ENCODE data around the gene ELFN1. TPM values are rescaled to one million over a fixed set of nuclear protein-coding genes. Genes with fewer than 3 reads are reported as not detected.

The ELFN1 gene
- total RNA-seq, 1 donor from 2014 or later, result 0.20 TPM

DNA sequence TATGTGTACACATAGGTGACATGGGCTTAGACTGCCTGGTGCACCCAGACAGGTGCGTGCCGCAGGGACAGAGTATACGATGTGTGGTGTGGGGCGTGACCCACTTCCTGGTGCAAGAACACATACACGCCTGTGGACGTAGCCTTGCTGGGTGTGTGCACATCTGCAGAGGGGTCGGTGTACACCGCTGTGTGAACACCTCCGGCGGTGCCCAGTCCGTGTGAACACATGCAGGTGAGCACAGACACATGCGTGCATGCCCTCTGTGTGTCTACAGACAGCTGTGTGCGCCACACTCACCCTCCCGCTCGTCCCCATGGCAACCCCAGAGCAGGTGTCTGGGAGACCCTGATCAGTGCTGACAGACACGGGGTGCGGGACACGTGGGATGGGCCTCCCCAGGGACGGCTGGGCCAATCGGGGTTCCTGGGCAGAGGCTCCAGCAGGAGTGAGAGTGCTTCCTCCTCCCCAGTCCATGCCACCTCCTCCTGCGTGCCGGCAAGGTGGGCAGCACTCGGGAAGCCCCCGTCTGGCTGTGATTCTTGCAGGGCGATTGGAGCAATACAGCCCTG is 23.4 kb downstream of the ELFN1 start:
- intact Hi-C loops (cut with micrococcal nuclease), result no loop called here

- intact Hi-C loops (cut with micrococcal nuclease), result no loop called here
Measured at GRCh38 chr7:1693991-1694524, 24.0 kb downstream of the ELFN1 start.

DNA sequence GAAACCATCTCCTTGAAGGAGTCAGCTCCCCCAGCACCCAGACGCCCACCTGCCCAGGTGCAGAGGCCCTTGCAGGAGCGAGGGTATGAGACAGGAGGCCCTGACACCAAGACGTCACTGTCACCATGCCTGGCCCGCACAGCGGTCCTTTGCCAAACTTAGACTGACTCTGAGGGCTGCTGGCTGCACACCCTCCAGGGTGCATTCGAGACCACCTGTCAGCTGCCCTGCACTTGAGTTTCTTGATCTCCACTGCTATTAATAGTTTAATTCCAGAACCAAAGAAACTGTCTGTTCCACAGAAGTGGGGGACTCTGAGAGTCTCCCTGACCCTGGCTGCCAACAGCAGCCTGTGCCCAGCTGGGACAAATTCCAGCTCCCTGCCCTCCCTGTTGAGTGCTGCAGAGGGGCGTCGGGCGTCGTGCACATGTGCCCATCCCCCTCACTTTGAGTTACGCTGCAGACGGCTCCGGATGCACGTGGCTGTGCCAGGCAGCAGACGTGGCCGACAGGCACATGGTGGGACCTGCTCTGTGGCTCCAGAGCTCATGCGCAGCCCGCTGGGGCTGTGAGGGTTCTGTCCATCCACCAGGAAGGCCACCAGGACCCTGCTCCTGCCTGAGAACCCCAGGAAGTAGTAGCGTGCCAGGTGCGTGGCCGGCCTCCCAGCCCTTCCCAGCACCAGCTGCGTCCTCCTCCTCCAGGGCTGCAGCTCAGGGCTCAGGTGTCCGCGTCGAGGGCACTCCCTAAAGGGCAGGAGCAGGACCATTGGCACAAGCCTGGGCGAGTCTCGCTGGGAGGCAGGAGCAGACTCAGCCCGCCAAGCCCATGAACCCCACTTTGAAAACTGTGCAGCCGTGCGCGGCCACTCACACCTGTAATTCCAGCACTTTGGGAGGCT is 24.8 kb downstream of the ELFN1 start:
- intact Hi-C loops (cut with micrococcal nuclease), result no loop called here

DNA sequence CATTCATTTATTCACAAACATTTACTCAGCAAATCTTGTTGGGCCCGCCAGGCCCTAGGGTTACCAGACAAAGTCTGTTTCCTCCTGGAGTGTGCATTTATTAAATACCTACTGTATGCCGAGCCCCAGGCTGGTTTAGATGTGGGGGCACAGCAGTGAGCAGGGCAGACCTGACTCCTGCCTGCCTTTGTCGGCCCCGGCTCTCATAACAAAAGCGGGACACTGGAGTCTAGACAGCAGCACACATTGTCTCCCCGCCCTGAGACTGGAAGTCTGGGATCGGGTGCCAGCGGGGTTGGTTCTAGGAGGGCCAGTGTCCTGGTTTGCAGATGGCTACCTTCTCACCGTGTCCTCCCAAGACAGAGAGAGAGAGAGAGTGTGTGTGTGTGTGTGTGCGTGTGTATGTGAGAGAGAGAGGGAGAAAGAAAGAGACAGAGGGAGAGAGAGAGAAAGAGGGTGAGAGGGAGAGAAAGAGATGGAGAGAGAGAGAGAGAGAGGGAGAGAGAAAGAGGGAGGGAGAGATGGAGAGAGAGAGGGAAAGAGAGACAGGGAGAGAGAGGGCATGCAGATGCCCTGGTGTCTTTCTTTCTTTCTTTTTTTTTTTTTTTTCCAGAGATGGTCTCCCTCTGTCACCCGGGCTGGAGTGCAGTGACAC is 25.9 kb downstream of the ELFN1 start:
- intact Hi-C loops (cut with micrococcal nuclease), result no loop called here

GRCh38 chr7:1696671-1697498 is 26.8 kb downstream of the ELFN1 start:
- intact Hi-C loops (cut with micrococcal nuclease), result no loop called here

DNA sequence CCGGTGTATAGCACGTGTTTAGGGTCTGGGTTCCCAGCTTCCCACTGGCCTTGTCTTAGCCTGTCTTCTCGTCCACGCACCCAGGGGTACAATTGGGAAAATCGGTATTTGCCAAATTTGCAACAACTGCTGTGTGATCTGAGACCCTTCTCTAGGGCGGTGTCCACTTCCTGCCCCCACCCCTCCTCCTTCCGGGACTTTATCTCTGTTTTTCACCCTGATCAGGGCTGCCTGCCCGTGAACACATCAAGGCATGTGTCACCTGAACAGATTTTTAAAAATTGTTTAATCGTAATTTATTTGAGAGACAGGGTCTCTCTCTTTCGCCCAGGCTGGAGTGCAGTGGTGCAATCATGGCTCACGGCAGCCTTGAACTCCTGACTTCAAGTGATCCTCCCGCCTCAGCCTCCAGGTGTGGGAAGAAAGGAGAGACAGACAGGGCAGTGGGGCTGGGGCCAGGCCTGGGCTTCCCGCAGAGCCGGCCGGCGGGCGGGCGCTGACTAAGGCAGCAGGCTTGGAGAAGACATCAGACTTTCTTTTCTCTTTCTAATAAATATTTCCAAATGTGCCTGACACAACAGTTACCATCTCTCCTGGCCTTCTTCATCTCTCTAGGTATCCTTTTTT is 27.5 kb downstream of the ELFN1 start:
- intact Hi-C loops (cut with micrococcal nuclease), result no loop called here

DNA sequence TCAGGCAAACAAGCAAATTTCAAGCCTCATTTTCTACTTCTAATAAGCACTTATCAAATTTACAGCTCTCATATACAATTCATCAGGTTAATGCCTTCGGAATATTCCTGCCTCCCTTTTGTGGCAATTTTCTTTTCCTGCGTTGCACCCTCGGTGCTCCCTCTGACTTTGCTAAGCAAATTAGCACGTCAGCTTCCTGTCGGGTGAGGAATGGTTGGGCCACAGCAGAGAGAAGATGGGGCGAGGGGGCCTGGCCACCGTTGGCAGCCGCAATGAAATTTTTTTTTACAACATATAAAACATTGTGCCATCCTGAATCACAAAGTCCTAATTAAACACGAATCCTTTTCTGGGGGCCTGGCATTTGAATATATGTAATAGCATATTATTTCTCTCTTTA is 28.1 kb downstream of the ELFN1 start:
- intact Hi-C loops (cut with micrococcal nuclease), result no loop called here

GRCh38 chr7:1698951-1699350 is 28.9 kb downstream of the ELFN1 start:
- intact Hi-C loops (cut with micrococcal nuclease), result no loop called here

- intact Hi-C loops (cut with micrococcal nuclease), result no loop called here
Measured at GRCh38 chr7:1700086-1700485, 30.0 kb downstream of the ELFN1 start.

GRCh38 chr7:1700536-1701333 is 30.7 kb downstream of the ELFN1 start:
- intact Hi-C loops (cut with micrococcal nuclease), result no loop called here

DNA sequence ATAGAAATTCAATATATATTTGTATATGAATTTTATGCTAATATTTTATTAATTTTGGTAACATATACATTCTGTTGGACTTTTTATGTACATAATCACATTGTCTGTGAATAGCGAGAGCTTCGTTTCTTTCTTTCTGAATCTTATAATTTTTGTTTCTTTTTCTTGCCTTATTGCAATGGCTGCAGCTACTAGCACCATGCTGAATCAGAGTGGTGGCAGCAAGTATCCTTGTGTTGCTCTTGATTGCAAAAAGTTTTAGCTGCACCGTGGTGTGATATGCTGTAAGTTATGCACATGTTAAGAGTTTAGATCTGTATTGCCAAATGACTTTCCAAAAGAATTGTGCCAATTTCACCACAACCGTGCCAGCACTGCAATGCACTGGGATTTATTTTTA is 32.6 kb downstream of the ELFN1 start:
- intact Hi-C loops (cut with micrococcal nuclease), result no loop called here

GRCh38 chr7:1703441-1703840 is 33.4 kb downstream of the ELFN1 start:
- intact Hi-C loops (cut with micrococcal nuclease), result no loop called here

DNA sequence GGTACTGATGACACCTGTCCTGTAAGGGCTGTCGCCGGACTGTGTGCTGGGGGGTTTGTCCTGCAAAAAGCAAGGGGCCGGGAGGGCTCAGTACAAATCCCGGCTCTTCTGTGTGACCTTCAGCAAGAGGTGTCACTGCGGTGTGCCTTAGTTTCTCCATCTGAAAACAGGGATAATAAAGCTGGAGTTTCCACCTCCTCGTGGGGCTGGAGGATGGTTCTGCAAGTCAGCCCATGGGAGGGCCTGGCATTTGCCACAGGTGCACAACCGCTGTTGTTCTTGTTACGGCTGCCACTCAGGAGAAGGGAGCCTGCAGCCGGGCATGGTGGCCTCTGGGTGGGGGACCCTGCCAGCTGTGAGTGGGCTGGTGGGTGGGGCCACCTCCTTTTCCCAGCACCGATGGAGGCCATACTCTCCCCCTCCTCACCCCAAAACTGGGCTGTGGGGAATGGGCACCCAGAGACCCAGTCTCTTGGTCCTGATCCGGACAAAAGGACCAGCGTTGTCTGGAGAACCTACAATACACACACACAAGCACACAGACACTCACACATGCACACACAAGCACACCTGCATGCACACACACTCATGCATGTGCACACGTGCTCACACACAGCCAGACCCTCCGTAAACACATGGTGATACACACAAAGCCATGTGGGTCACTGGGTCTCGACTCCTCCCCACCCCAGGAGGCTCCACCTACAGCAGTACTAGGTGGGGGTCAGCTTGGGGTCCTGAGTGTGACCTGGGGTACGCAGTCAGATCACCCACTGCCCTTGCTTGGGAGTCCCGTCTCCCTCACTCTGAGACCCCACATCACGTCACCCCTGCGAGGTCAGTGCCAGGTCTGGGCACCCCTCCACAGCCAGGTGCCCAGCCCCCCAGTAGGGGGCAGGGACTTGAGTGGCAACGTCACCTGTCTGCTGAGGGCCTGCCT is 34.1 kb downstream of the ELFN1 start:
- intact Hi-C loops (cut with micrococcal nuclease), result no loop called here

- intact Hi-C loops (cut with micrococcal nuclease), result no loop called here
Measured at GRCh38 chr7:1704811-1705738, 35.0 kb downstream of the ELFN1 start.

DNA sequence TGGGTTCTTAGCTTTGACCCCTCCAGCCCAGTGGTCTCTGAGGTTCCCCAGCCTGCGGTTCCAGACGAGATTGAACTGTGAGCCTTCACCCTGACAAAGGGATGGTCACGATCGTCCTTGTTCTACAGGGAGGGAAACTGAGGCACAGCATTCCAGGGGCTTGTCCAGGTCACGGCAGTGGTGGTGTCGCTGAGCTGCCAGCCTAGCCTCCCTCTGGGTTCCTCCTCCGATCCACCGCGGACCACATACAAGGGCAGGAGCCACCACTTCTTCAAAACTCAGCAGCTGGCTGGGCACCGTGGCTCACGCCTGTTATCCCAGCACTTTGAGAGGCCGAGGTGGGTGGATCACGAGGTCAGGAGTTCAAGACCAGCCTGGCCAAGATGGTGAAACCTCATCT is 35.8 kb downstream of the ELFN1 start:
- intact Hi-C loops (cut with micrococcal nuclease), result no loop called here

DNA sequence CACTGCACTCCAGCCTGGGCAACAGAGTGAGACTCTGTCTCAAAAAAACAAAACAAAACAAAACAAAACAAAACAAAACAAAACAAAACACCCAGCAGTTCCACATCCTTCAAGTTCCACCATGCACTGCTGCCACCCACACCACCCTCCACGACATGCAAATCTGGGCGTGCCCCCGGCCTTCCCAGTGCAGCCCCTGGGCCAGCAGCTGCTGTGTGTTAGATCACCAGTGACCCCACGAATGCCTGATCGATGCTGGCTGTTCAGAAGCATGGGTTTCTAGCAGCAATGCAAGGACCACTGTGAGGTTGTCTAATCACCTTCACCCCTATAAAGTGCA is 36.3 kb downstream of the ELFN1 start:
- intact Hi-C loops (cut with micrococcal nuclease), result no loop called here

GRCh38 chr7:1706721-1707613 is 36.9 kb downstream of the ELFN1 start:
- intact Hi-C loops (cut with micrococcal nuclease), result no loop called here
